B cell (primary cell): ENCODE measurements around the gene TUBA4A. TPM values are rescaled to one million over a fixed set of nuclear protein-coding genes. Genes with fewer than 3 reads are reported as not detected.

Experiments used
- ATAC-seq: fragments of 200-7000 bp; cut with Tn5 transposase; one replicate; pipeline ENCODE4 v1.10.0; 2021; ENCODE audit warnings: low read depth, mild to moderate bottlenecking, moderate number of reproducible peaks, moderate library complexity
- CTCF ChIA-PET: fragments of 350-600 bp; sonication (Branson Sonifier 250); formaldehyde crosslinking; loops from one replicate; lab custom pipeline; 2021; ENCODE audit warnings: antibody characterized with exemption, inconsistent platforms; lab: Charles Lee
- POLR2A ChIA-PET: fragments of 350-600 bp; sonication (Branson Sonifier 250); formaldehyde crosslinking; loops from one replicate; lab custom pipeline; 2021; ENCODE audit warnings: antibody characterized with exemption; lab: Charles Lee
- DNase-seq: peaks from one replicate; pipeline ENCODE4 v3.0.0; 2013
- H2AFZ ChIP-seq: 2 replicates; pipeline ENCODE4 v1.6.1; 2012; ENCODE audit warnings: mild to moderate bottlenecking, low read depth, low read length; ENCODE audit not compliant: insufficient read depth, poor library complexity, severe bottlenecking
- H3K27ac ChIP-seq, 2 donors: 1 replicate in 1 of 2; 2 replicates in 1 of 2; pipeline ENCODE4 v1.5.1; 2012 to 2013; ENCODE audit warnings: low read length in 2 of 2, mild to moderate bottlenecking in 2 of 2, moderate library complexity in 1 of 2
- H3K27me3 ChIP-seq, 4 experiments: fragments of 200-600 bp in 1 of 4; sonication (generic) in 1 of 4; replicated peaks in 1 of 4; 1 replicate in 2 of 4; 2 replicates in 2 of 4; pipeline versions ENCODE4 v1.6.1 to v1.7.0; 2013 to 2016; ENCODE audit warnings: low read length in 3 of 4, mild to moderate bottlenecking in 2 of 4, mixed read lengths in 1 of 4, moderate library complexity in 1 of 4; ENCODE audit not compliant: insufficient read depth in 4 of 4, control insufficient read depth in 3 of 4; ENCODE audit errors: control extremely low read depth in 1 of 4
- H3K36me3 ChIP-seq, 2 experiments: replicated peaks in 1 of 2; 1 replicate in 1 of 2; 2 replicates in 1 of 2; pipeline versions ENCODE4 v1.6.1 to v1.7.1; 2013; ENCODE audit warnings: low read length in 1 of 2; ENCODE audit not compliant: insufficient read depth in 2 of 2, control insufficient read depth in 1 of 2; ENCODE audit errors: control extremely low read depth in 1 of 2, extremely low read depth in 1 of 2
- H3K4me1 ChIP-seq, 2 donors: fragments of 200-600 bp in 1 of 2; sonication (generic) in 1 of 2; 1 replicate in 1 of 2; 2 replicates in 1 of 2; pipeline versions ENCODE4 v1.5.1 to v1.6.1; 2013 to 2017; ENCODE audit warnings: low read length in 2 of 2; ENCODE audit not compliant: control insufficient read depth in 2 of 2, insufficient read depth in 2 of 2
- H3K4me2 ChIP-seq: replicated peaks from 2 replicates; pipeline ENCODE3; 2012; ENCODE audit warnings: mild to moderate bottlenecking, low read depth, low read length; ENCODE audit not compliant: poor library complexity, severe bottlenecking
- H3K4me3 ChIP-seq, 5 experiments: fragments of 200-600 bp in 1 of 5; sonication (generic) in 1 of 5; 1 replicate in 3 of 5; 2 replicates in 2 of 5; pipeline versions ENCODE4 v1.5.1 to v1.7.0; 2011 to 2016; ENCODE audit warnings: low read length in 4 of 5, mild to moderate bottlenecking in 4 of 5, low read depth in 2 of 5, control low read depth in 1 of 5, moderate library complexity in 1 of 5; ENCODE audit not compliant: insufficient read depth in 1 of 5; ENCODE audit errors: control extremely low read depth in 1 of 5, extremely low read depth in 1 of 5
- H3K79me2 ChIP-seq: fragments of 200-600 bp; sonication (generic); one replicate; pipeline ENCODE4 v1.6.0; 2016; ENCODE audit warnings: low read length; ENCODE audit not compliant: control insufficient read depth, insufficient read depth
- H3K9ac ChIP-seq: fragments of 200-600 bp; sonication (generic); 2 replicates; pipeline ENCODE4 v1.6.1; 2017; ENCODE audit warnings: mild to moderate bottlenecking, low read length, moderate library complexity
- H3K9me3 ChIP-seq, 3 donors: one replicate each; pipeline versions ENCODE4 v1.6.1 to v1.7.1; 2013; ENCODE audit warnings: low read length in 2 of 3; ENCODE audit not compliant: control insufficient read depth in 2 of 3, insufficient read depth in 1 of 3; ENCODE audit errors: control extremely low read depth in 1 of 3
- H4K20me1 ChIP-seq: 2 replicates; pipeline ENCODE4 v1.6.0; 2012; ENCODE audit warnings: mild to moderate bottlenecking, low read length; ENCODE audit not compliant: insufficient read depth, control insufficient read depth, poor library complexity, severe bottlenecking
- H3K27ac Mint-ChIP-seq: one replicate; pipeline ENCODE4 v1.8.0; 2021; ENCODE audit warnings: mixed read lengths
- H3K27me3 Mint-ChIP-seq: one replicate; pipeline ENCODE4 v1.8.0; 2021; ENCODE audit warnings: mixed read lengths
- H3K4me1 Mint-ChIP-seq: one replicate; pipeline ENCODE4 v1.8.0; 2021; ENCODE audit warnings: mixed read lengths
- H3K4me3 Mint-ChIP-seq: one replicate; pipeline ENCODE4 v1.8.0; 2021; ENCODE audit warnings: mixed read lengths
- H3K9me3 Mint-ChIP-seq: one replicate; pipeline ENCODE4 v1.8.0; 2022; ENCODE audit warnings: mixed read lengths; ENCODE audit not compliant: insufficient read depth
- EZH2 ChIP-seq: IDR thresholded peaks from 2 replicates; pipeline ENCODE4 v1.6.1; 2012; ENCODE audit warnings: borderline replicate concordance, low read depth, mild to moderate bottlenecking, moderate library complexity, low read length; ENCODE audit not compliant: insufficient read depth, poor library complexity, severe bottlenecking
- WGBS: methylation state at CpG from one replicate; pipeline ENCODE4 v1.1.5; 2013; ENCODE audit warnings: missing lambda C conversion rate; ENCODE audit not compliant: insufficient coverage; 5-methylcytosine and 5-hydroxymethylcytosine counted together
- intact Hi-C: fragments of 100-400 bp; cut with micrococcal nuclease; formaldehyde crosslinking; loops from one replicate; pipeline ENCODE4 v1.10.0; 2022
- polyA plus RNA-seq: library from polyadenylated mRNA; depleted of rRNA; stranded (reverse); fragments of >200 nt; gene quantifications from 2 replicates; pipeline ENCODE4 v1.2.3, GENCODE V29; 2012
- total RNA-seq, 2 donors: library from RNA; stranded (reverse); fragments of 120-200 nt in 1 of 2; gene quantifications; 1 replicate in 1 of 2; 2 replicates in 1 of 2; pipeline versions ENCODE4 v1.2.3 to v1.2.4, GENCODE V29; 2013 to 2022
- TF ChIP-seq, protein P1 (sequence below): fragments of 200-600 bp; IDR thresholded peaks from one replicate; pipeline ENCODE4 v1.8.0; 2022; ENCODE audit warnings: antibody characterized with exemption, mild to moderate bottlenecking

The TUBA4A gene
- total and polyA plus RNA-seq, 2 donors (not counting 1 experiment from before 2014, with no cell fraction given), result 196 to 338 TPM

- H3K9ac ChIP-seq, result no peak overlapping the region
- Mint-ChIP-seq H3K4me3 (no peak overlapping the region), H3K9me3 (no peaks in the 10 kb centered on the region), H3K27me3 (no peaks in the 10 kb centered on the region), H3K27ac (peak overlapping the region; percentile 56), H3K4me1 (no peaks in the 10 kb centered on the region)
- H3K79me2 ChIP-seq, result no peaks in the 10 kb centered on the region
- TF ChIP-seq, protein P1, sequence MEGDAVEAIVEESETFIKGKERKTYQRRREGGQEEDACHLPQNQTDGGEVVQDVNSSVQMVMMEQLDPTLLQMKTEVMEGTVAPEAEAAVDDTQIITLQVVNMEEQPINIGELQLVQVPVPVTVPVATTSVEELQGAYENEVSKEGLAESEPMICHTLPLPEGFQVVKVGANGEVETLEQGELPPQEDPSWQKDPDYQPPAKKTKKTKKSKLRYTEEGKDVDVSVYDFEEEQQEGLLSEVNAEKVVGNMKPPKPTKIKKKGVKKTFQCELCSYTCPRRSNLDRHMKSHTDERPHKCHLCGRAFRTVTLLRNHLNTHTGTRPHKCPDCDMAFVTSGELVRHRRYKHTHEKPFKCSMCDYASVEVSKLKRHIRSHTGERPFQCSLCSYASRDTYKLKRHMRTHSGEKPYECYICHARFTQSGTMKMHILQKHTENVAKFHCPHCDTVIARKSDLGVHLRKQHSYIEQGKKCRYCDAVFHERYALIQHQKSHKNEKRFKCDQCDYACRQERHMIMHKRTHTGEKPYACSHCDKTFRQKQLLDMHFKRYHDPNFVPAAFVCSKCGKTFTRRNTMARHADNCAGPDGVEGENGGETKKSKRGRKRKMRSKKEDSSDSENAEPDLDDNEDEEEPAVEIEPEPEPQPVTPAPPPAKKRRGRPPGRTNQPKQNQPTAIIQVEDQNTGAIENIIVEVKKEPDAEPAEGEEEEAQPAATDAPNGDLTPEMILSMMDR, result no peak
- TF ChIP-seq EZH2, result no peak
- no peaks in the 10 kb centered on the region for H3K27me3 ChIP-seq
- H2AFZ ChIP-seq, result no peak overlapping the region
- H3K4me1 ChIP-seq, result peaks cover 0 to under 1% of the 10 kb centered on the region in 2 donors
- H3K4me3 ChIP-seq, result no peak overlapping the region
- no peak overlapping the region for H3K4me2 ChIP-seq
- CTCF ChIA-PET, result interaction anchor here (0.6 to 15.8 kb wide), 5 partner anchors 7 to 115 kb away, joined by 3 to 239 read pairs (median 4); no protein-coding TSS in a partner anchor
- no peaks in the 10 kb centered on the region for H3K9me3 ChIP-seq
- ATAC-seq, result peak; percentile 36
- 99% methylated on average over 5 of the region's 12 CpGs for WGBS
- peaks cover 2 to 47% of the 10 kb centered on the region in 2 experiments for H3K36me3 ChIP-seq
- POLR2A ChIA-PET, result interaction anchor here (0.6 to 1.4 kb wide), 3 partner anchors 35 to 110 kb away, joined by 3 to 6 read pairs (median 5); partner anchors contain the start of gene CNPPD1
- intact Hi-C loops, result no loop called here
- DNase-seq, result no peak
- peaks cover 36% of the 10 kb centered on the region for H4K20me1 ChIP-seq
- H3K27ac ChIP-seq, result no peak overlapping the region
These were observed 32.9 kb upstream of the TUBA4A start for GRCh38 chr2:219286436-219287115.

DNA sequence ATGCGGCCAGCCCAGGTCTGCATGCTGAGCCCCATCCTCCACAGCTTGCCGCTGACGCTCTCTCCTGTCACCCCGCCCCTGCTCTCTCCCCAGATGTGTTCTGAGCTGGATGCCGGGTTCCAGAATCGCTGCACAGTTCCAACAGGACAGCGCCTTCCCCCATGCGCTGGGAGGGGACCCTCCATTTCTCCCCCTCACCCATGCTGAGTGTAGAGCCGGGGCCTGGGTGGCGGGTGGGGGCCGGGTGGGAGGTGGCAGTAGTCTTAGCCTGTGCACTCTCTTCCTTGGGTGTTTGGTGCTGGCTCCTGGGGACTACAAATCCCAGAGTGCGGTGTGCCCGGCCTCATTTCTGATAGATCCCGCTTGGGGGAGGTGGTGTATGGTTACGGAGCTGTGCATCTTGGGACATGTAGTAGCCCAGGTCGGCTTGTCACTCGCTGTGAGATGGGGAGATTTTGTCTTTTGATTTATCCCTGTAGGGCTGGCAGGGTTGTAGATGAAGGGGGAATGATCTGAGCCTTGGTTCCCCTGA is 32.2 kb upstream of the TUBA4A start:
- Mint-ChIP-seq H3K27me3 (no peaks in the 10 kb centered on the region), H3K9me3 (no peaks in the 10 kb centered on the region), H3K4me1 (peaks cover 5% of the 10 kb centered on the region), H3K4me3 (no peak overlapping the region), H3K27ac (no peak overlapping the region)
- Histone ChIP-seq H3K4me3 (no peak overlapping the region), H3K9me3 (no peaks in the 10 kb centered on the region), H3K4me2 (no peak overlapping the region), H4K20me1 (peaks cover 40% of the 10 kb centered on the region), H2AFZ (no peak overlapping the region), H3K79me2 (no peaks in the 10 kb centered on the region), H3K27ac (no peak overlapping the region), H3K9ac (no peak overlapping the region), H3K27me3 (no peaks in the 10 kb centered on the region), H3K36me3 (peaks cover 2 to 53% of the 10 kb centered on the region in 2 experiments), H3K4me1 (peaks cover 2 to 7% of the 10 kb centered on the region in 2 donors)
- intact Hi-C loops, result no loop called here
- POLR2A ChIA-PET, result interaction anchor here (0.6 kb wide), 1 partner anchor 83 kb away, joined by 3 read pairs; no protein-coding TSS in a partner anchor
- DNase-seq (no peak), ATAC-seq (no peak)
- CTCF ChIA-PET, result interaction anchor here (0.6 to 15.8 kb wide), 5 partner anchors 7 to 115 kb away, joined by 3 to 239 read pairs (median 4); no protein-coding TSS in a partner anchor
- 95% methylated on average over 14 of the region's 17 CpGs for WGBS
- TF ChIP-seq, protein P1, result no peak
- TF ChIP-seq EZH2, result no peak
